ENCODE results near the gene NOC2L. TPM values are rescaled to one million over a fixed set of nuclear protein-coding genes. Genes with fewer than 3 reads are reported as not detected.

The NOC2L gene
- total RNA-seq (10 to 100 TPM; 23.3 to 43.9 (median 30.7) TPM), polyA plus RNA-seq (10 to 100 TPM; 79.3 to 86.5 TPM)

GRCh38 chr1:958823-959730, at the start of gene NOC2L:
NOC2L (minus strand) TSS chr1:959256; CDS start chr1:959240, 16 bp downstream.
- FAIRE-seq (no peak), ATAC-seq (peak; percentile 94 to 97 (median 96)), DNase-seq (peak; percentile 89 to 100 (median 97))
- Histone ChIP-seq H3K4me1 (peaks cover 3 to 9% (median 8%) of the 10 kb centered on the region in 3 donors), H3K9me3 (no peaks in the 10 kb centered on the region), H3K36me3 (peaks cover 0 to 27% (median 11%) of the 10 kb centered on the region in 3 donors), H3K27me3 (no peaks in the 10 kb centered on the region), H3K27ac (no peak within 1 kb of the TSS), H3K4me3 (peak within 1 kb of the TSS; percentile 97 to 100 (median 99))
- 4 to 6% methylated on average over 80 to 101 of the region's 101 CpGs for WGBS, 2 donors
- no peak for TF ChIP-seq CTCF (IDR thresholded peaks at IDR 0.05)
- intact Hi-C loops (cut with DNase I) = no loop called here

GRCh38 chr1:1006305-1007159, 47.5 kb upstream of the NOC2L start:
- 76 to 77% methylated on average over 37 of the region's 37 CpGs for WGBS, 2 donors
- peak in 1 of 4 donors; percentile 7 for ATAC-seq
- FAIRE-seq = no peak

GRCh38 chr1:1005774-1006304, 46.8 kb upstream of the NOC2L start:
- DNase-seq = peak; percentile 6 to 79 (median 34)
- Histone ChIP-seq H3K27ac (peak overlapping the region in 3 of 4 donors; percentile 62 to 70 (median 68)), H3K9me3 (no peaks in the 10 kb centered on the region), H3K36me3 (no peaks in the 10 kb centered on the region), H3K27me3 (no peaks in the 10 kb centered on the region), H3K4me3 (no peak overlapping the region), H3K4me1 (peaks cover 9 to 17% (median 10%) of the 10 kb centered on the region in 3 donors)
- intact Hi-C loops (cut with DNase I) = no loop called here
- no peak for ATAC-seq
- WGBS, 2 donors = 47 to 56% methylated on average over 23 of the region's 23 CpGs
- no peak for FAIRE-seq
- TF ChIP-seq CTCF (IDR thresholded peaks at IDR 0.05) = no peak

More at GRCh38 chr1:1006305-1007159, 47.5 kb upstream of the NOC2L start:
- Histone ChIP-seq H3K4me3 (no peak overlapping the region), H3K9me3 (no peaks in the 10 kb centered on the region), H3K27ac (no peak overlapping the region), H3K27me3 (no peaks in the 10 kb centered on the region), H3K4me1 (peaks cover 9 to 17% (median 10%) of the 10 kb centered on the region in 3 donors), H3K36me3 (no peaks in the 10 kb centered on the region)
- intact Hi-C loops (cut with DNase I) = no loop called here
- DNase-seq = peak in 5 of 6 donors; percentile 5 to 72 (median 21)
- TF ChIP-seq CTCF (IDR thresholded peaks at IDR 0.05) = no peak

GRCh38 chr1:1004780-1005697, 46.0 kb upstream of the NOC2L start:
- Histone ChIP-seq H3K36me3 (no peaks in the 10 kb centered on the region), H3K4me1 (peaks cover 9 to 17% (median 10%) of the 10 kb centered on the region in 3 donors), H3K4me3 (no peak overlapping the region), H3K27ac (peak overlapping the region; percentile 34 to 70 (median 65)), H3K9me3 (no peaks in the 10 kb centered on the region), H3K27me3 (no peaks in the 10 kb centered on the region)
- ATAC-seq (peak; percentile 41 to 76 (median 64)), FAIRE-seq (no peak), DNase-seq (peak; percentile 69 to 89 (median 74))
- intact Hi-C loops (cut with DNase I) = no loop called here
- no peak for TF ChIP-seq CTCF (IDR thresholded peaks at IDR 0.05)
- WGBS, 2 donors = 25 to 27% methylated on average over 21 of the region's 21 CpGs
